ENCODE measurements around the gene SATB2. TPM values are rescaled to one million over a fixed set of nuclear protein-coding genes. Genes with fewer than 3 reads are reported as not detected.

SATB2 gene
- total and polyA plus RNA-seq, 2 experiments from 2014 or later: 1.6 to 6.0 TPM

- TF ChIP-seq, protein P1, sequence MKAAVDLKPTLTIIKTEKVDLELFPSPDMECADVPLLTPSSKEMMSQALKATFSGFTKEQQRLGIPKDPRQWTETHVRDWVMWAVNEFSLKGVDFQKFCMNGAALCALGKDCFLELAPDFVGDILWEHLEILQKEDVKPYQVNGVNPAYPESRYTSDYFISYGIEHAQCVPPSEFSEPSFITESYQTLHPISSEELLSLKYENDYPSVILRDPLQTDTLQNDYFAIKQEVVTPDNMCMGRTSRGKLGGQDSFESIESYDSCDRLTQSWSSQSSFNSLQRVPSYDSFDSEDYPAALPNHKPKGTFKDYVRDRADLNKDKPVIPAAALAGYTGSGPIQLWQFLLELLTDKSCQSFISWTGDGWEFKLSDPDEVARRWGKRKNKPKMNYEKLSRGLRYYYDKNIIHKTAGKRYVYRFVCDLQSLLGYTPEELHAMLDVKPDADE (IDR thresholded peaks at IDR 0.05): no peak
- TF ChIP-seq CTCF (conservative IDR thresholded peaks at IDR 0.05; ENCODE audit: low read depth in 2 of 2): no peak
These were observed 150.3 kb downstream of the SATB2 start (continued) for GRCh38 chr2:199307461-199307860.

DNA sequence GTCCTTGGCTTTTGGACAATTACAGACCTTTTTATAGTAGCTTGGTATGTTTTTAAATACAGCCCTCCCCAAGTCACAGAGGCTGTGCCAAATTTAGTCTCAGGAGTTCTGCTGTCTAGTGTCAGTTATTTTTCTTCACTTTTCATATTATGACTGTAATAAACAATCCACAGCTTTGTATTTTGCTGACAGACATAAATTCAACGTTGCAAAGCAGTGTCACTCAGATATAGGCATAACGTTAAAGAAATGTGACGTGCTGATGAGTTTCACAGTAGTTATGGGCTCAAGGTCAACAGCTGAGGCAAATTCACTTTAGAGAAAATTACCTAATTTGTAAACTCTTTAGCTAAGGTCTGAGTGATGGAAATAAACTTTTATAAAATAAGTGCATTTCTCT, 151.6 kb downstream of the SATB2 start:
- Histone ChIP-seq H4K20me1 (replicated peaks; ENCODE audit: insufficient read depth) (no peaks in the 10 kb centered on the region), H3F3A (replicated peaks; ENCODE audit: low read depth) (no peaks in the 10 kb centered on the region), H3K4me2 (no peak overlapping the region), H3K9me2 (ENCODE audit: insufficient read depth) (0 out of 2 replicates have a peak, but pooled peaks cover 4% of the 10 kb centered on the region), H3K27ac (ENCODE audit: low read depth) (no peak overlapping the region), H3K27me3 (ENCODE audit: insufficient read depth) (no peaks in the 10 kb centered on the region), H3K79me2 (replicated peaks; ENCODE audit: insufficient read depth) (no peaks in the 10 kb centered on the region), H2AFZ (no peak overlapping the region), H3K4me1 (ENCODE audit: insufficient read depth) (no peaks in the 10 kb centered on the region), H3K4me3 (no peak overlapping the region), H3K36me3 (ENCODE audit: insufficient read depth) (no peaks in the 10 kb centered on the region)
- DNase-seq (ENCODE audit: low spot score): no peak
- H3K27me3 Mint-ChIP-seq (ENCODE audit: insufficient read depth, low read depth, poor library complexity): no peaks in the 10 kb centered on the region
- H3K4me1 Mint-ChIP-seq: no peaks in the 10 kb centered on the region
- H3K9me3 Mint-ChIP-seq: no peaks in the 10 kb centered on the region
- no peak overlapping the region for H3K4me3 Mint-ChIP-seq
- no peak for ATAC-seq
- H3K36me3 Mint-ChIP-seq (ENCODE audit: low read depth): no peaks in the 10 kb centered on the region
- TF ChIP-seq CTCF (conservative IDR thresholded peaks at IDR 0.05; ENCODE audit: low read depth in 2 of 2): no peak
- TF ChIP-seq ZNF331 (CRISPR knock-in tag; IDR thresholded peaks at IDR 0.05; ENCODE audit: low read depth): no peak
- no peak for TF ChIP-seq NANOG (IDR thresholded peaks at IDR 0.05; ENCODE audit: borderline replicate concordance)
- no peak for TF ChIP-seq REST (IDR thresholded peaks at IDR 0.05; ENCODE audit: unreplicated experiment)
- no peak for TF ChIP-seq STAT1 (IDR thresholded peaks at IDR 0.05; ENCODE audit: unreplicated experiment)
- no peak for TF ChIP-seq JUNB (IDR thresholded peaks at IDR 0.05; ENCODE audit: unreplicated experiment)
- no peak overlapping the region for H3K27ac Mint-ChIP-seq
